ENCODE data around the gene LDLRAD1.
"Not testable (repeated sequence)": the region's sequence is repeated elsewhere in the genome, so short reads cannot be mapped to it uniquely, and the experiment has no call there.

The LDLRAD1 gene

GRCh38 chr1:54017979-54018378, at the start of gene LDLRAD1:
Gene LDLRAD1 (minus strand): TSS chr1:54018186. CDS start chr1:54018112, 74 bp downstream.
- no peak for DNase-seq (ENCODE audit: low read depth)

- no peak for DNase-seq (ENCODE audit: low read depth)
Observed at GRCh38 chr1:54064299-54064698, 46.3 kb upstream of the LDLRAD1 start.

- no peak for DNase-seq (ENCODE audit: low read depth)
Observed at GRCh38 chr1:54054438-54054749, 36.4 kb upstream of the LDLRAD1 start.

- no peak for DNase-seq (ENCODE audit: low read depth)
Observed at GRCh38 chr1:54053745-54054437, 35.9 kb upstream of the LDLRAD1 start.

GRCh38 chr1:54052934-54053744, 35.2 kb upstream of the LDLRAD1 start, which contains the start of the genes TCEANC2 and TMEM59:
Gene TCEANC2 (plus strand): TSS chr1:54053608. CDS start chr1:54054423, 815 bp downstream.
Gene TMEM59 (minus strand): TSS chr1:54053204. CDS start chr1:54053188, 16 bp downstream.
- DNase-seq (ENCODE audit: low read depth): peak; percentile 96

GRCh38 chr1:54052431-54052933, 34.5 kb upstream of the LDLRAD1 start:
- peak; percentile 14 for DNase-seq (ENCODE audit: low read depth)

- no peak for DNase-seq (ENCODE audit: low read depth)
Observed at GRCh38 chr1:54051933-54052430, 34.0 kb upstream of the LDLRAD1 start.

- DNase-seq (ENCODE audit: low read depth): not testable (repeated sequence)
Observed at GRCh38 chr1:54050435-54050834, 32.4 kb upstream of the LDLRAD1 start.

- DNase-seq (ENCODE audit: low read depth): no peak
Observed at GRCh38 chr1:54047384-54048305, 29.7 kb upstream of the LDLRAD1 start.

GRCh38 chr1:54046671-54047383, 28.8 kb upstream of the LDLRAD1 start:
- DNase-seq (ENCODE audit: low read depth): peak; percentile 22

- DNase-seq (ENCODE audit: low read depth): no peak
Observed at GRCh38 chr1:54045496-54045895, 27.5 kb upstream of the LDLRAD1 start.

- DNase-seq (ENCODE audit: low read depth): no peak
Observed at GRCh38 chr1:54041806-54042205, 23.8 kb upstream of the LDLRAD1 start.

GRCh38 chr1:54037476-54037875, 19.5 kb upstream of the LDLRAD1 start:
- no peak for DNase-seq (ENCODE audit: low read depth)

- DNase-seq (ENCODE audit: low read depth): no peak
Observed at GRCh38 chr1:54028306-54029251, 10.6 kb upstream of the LDLRAD1 start.

GRCh38 chr1:54027848-54028247, 9.9 kb upstream of the LDLRAD1 start:
- DNase-seq (ENCODE audit: low read depth): no peak

- not testable (repeated sequence) for DNase-seq (ENCODE audit: low read depth)
Observed at GRCh38 chr1:54024811-54025210, 6.8 kb upstream of the LDLRAD1 start.

- DNase-seq (ENCODE audit: low read depth): no peak
Observed at GRCh38 chr1:54024358-54024757, 6.4 kb upstream of the LDLRAD1 start.

GRCh38 chr1:54019562-54020176, 1.7 kb upstream of the LDLRAD1 start:
- DNase-seq (ENCODE audit: low read depth): not testable (repeated sequence)

- DNase-seq (ENCODE audit: low read depth): no peak
Observed at GRCh38 chr1:54018635-54019034, 649 bp upstream of the LDLRAD1 start.
